MM.1S (cell line): ENCODE data around the gene ANKRD44.

Experiments used
- CTCF ChIP-seq: fragments of 300-600 bp; sonication (generic); IDR thresholded peaks from 2 replicates; pipeline ENCODE4 v1.5.1; 2016; ENCODE audit warnings: antibody characterized with exemption, low read length, mixed read lengths
- EZH2 ChIP-seq: fragments of 300-600 bp; sonication (generic); optimal IDR thresholded peaks from 2 replicates; pipeline ENCODE3; 2017; ENCODE audit warnings: low read depth, mild to moderate bottlenecking, antibody characterized with exemption, low read length, mixed read lengths
- EZH2phosphoT487 ChIP-seq: fragments of 300-600 bp; sonication (generic); IDR thresholded peaks from 2 replicates; pipeline ENCODE4 v1.6.1; 2018; ENCODE audit warnings: antibody characterized with exemption, low read length

GRCh38 chr2:196970099-196970498 is 340.5 kb downstream of the ANKRD44 start:
- no peak for TF ChIP-seq EZH2phosphoT487
- TF ChIP-seq CTCF = no peak
- TF ChIP-seq EZH2 = no peak
